SKM-1 treated with dmso at 0.1 percent for 144 hours (cell line): ENCODE measurements around the gene HMG20A.
A peak's percentile ranks its signal among the peaks of the same experiment; 100 is the strongest.

ENCODE experiments used
- DNase-seq: peaks from one replicate; lab custom pipeline; 2025; ENCODE audit not compliant: unreplicated experiment; lab: John Stamatoyannopoulos, UW

Gene HMG20A

DNA sequence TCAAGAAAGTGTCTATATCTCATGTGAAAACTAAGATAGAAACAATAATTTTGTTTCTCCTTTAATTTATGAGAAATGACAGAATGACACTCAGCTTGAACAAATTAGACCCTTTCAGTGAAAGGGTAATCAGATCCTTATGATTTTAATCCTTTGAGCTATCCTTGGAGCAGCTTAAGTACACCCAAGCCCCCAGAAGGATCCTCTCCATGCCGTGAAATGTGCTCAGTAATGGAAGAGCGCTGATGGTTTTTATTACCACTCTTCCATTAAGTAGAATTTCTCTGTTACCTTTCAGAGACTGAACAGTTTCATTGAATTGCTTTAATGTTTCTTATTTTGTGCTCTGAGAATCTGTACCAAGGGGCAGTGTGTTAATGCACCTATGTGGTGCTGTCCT lies 54.3 kb downstream of the HMG20A start:
- no peak for DNase-seq

- DNase-seq = no peak
Measured at GRCh38 chr15:77475898-77476297, 55.2 kb downstream of the HMG20A start.

DNA sequence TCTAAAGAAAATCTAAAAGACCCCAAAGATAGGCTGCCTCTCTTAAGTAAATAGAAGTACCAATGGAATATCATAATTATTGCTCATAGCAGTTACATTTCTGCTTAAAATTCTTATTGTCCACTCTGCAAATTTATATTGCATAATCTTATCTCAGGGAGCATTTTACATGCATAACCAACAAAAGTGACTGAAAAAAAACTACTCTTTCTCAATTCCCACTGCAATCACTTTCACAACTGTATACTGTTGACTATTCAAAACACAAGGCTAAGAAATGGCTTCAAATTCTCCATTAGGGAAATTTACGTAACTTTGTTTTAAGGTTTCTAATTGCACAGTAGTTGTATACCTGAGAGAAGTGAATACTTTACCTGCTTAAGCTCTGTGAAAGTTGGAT lies 56.3 kb downstream of the HMG20A start:
- DNase-seq = no peak

DNA sequence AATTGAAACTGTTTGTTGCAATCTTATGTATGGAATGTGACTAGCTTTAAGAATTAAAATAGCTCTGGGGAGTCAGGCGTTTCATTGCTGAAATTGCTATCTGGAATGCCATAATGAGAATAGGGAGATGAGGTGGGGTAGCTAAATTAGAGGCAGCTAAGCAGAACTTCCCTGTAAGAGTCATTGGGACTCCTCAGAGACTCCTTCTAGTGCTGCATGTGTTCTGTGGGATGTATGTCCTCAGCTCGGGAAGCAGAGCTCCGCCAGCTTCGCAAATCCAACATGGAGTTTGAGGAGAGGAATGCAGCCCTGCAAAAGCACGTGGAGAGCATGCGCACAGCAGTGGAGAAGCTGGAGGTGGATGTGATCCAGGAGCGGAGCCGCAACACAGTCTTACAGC lies 57.4 kb downstream of the HMG20A start:
- no peak for DNase-seq

DNA sequence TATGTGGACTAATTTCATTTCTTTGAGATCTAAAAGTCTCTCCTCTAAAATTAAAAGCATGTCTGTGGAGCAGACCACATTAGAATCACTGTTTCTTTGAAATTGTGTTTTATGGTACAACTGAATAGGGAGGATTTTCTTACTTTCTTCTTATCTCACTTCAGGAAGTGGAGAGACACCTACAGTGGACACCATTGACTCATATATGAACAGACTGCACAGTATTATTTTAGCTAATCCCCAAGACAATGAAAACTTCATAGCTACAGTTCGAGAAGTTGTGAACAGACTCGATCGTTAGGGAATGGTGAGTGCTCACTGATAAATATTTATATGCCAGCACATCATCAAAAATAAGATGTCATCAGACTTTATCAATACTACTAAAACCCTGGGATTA lies 58.3 kb downstream of the HMG20A start:
- DNase-seq = no peak

GRCh38 chr15:77480859-77481633 lies 60.4 kb downstream of the HMG20A start:
- no peak for DNase-seq

DNA sequence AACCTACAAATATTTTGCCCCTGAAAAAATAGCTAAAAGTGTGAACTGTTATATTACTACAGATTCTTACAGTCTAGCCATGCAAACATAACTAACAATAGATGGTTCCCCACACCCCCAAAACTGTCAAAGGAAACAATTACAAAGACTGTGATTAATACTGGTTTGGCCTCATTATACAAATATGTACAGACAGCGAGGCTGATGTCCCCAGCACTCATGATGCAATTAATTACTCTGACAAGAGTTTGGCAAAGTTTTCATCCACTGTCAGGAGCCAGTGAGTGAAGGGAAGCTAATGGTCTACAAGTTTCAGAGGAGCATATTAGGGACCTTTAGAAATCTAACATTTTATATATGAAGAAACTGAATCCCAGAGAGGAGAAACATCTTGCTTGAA lies 61.0 kb downstream of the HMG20A start:
- DNase-seq = no peak

DNA sequence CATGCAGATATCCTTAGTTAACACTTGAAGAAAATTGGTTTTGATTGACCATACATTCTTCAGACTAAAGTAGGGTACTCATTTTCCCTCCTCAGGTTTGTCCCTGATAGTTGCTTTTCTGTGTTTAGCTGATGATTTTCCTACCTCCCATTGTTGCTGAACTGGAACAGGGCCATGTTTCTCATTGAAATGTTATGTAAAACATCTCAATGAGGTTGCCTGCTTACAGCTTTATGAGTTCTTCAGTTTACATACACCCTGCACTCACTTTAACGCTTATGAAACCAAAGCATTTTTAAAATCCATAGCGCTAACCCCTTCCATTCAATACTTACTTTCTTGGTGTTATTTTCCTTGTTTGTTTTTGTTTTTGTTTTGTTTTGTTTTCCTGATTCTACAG lies 61.9 kb downstream of the HMG20A start:
- no peak for DNase-seq

GRCh38 chr15:77483425-77484140 lies 62.9 kb downstream of the HMG20A start:
- DNase-seq = no peak

DNA sequence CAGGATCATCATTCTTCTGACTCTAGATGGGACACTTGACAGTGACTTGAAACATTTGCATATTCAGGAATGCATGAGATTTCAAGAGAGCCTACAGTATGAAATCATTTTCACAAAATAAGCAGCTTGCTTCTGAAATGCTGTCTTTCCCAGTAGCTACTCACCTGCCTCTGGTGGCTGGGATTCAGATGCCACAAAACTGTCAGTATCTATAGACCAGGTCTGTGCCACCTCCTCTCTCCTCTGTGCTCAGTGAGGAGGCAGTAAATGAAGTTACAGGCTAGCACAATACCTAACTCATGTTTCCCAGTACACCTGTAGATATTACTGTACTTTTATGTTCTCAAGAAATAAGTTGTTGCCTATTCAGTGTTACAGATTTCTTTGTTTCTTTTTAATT lies 64.3 kb downstream of the HMG20A start:
- DNase-seq = no peak

DNA sequence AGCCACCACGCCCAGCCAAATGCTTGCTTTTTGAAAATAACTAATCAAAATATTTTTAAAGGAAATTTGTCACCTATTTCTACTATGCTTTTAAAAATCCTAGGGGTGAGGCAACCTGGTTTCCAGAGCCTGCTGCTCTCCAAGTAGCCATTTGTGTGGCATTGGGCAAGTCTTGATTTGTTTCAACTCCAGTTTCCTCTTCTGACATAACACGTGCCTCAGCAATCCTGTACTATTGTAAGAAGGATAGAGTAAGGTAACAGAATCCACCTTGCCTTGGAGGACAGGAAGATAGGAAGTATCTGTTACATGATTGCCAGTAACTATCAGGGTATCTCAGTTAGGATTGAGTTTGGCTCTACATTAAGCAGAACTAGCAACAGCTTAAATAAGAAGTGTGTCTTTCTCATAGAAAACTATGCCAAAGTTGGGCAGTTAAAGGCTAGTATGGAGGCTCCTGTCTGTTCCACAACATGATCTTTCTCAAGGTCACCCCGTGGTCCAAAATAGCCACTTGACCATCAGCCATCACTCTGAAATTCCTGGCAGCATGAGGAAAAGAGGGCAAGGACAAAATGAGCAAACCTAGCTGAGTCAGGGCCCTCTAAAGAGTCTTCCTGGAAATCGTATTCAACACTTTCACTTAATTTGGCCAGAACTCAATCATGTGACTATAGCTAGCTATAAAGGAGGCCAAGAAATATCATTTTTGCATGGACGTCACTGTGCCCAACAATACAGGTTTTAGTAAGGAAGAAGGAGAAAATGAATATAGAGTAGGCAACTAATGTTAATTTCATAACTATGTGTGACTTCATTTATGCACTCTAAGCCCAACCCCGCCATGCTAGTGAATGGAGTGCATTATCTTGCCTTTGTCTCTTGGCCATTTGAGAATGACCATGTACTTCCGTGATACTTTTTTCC lies 66.1 kb downstream of the HMG20A start:
- no peak for DNase-seq

DNA sequence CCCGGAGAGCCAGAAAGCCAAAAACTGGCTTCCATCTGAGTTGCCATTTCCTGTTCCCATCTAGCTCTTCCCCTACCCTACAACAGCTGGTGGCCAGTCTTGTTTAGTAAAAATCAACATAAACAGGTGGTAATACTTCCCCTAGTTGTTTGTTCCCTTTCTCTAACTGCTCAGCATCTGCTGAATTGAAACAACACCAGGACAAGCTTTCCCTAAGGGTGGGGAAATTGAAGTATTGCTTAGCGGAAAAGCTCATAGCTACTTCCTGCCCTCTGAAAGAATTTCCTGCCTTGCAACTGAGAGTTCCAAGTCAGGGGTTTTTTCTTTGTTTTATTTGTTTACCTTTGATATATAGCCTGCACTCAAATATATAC lies 66.8 kb downstream of the HMG20A start:
- no peak for DNase-seq

DNA sequence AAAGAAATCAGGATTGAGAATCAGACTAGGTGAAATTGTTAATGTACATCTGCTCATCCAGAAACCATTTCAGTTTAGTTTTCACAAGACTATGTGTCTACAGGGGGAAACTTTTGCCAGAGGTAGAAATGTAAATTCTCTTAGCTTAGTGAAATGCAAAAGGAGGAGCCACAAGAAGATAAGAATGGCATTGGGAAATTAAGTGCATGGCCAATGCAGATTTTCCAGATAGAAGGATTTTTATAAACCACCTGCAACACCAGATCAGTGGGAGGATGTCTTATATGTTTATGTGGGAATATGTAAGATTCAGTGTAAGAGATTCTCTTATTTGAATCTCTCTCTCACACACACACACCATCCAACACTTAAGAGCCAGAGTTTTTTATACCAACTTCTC lies 67.2 kb downstream of the HMG20A start:
- no peak for DNase-seq

GRCh38 chr15:77489647-77490046 lies 69.0 kb downstream of the HMG20A start:
- DNase-seq = no peak

DNA sequence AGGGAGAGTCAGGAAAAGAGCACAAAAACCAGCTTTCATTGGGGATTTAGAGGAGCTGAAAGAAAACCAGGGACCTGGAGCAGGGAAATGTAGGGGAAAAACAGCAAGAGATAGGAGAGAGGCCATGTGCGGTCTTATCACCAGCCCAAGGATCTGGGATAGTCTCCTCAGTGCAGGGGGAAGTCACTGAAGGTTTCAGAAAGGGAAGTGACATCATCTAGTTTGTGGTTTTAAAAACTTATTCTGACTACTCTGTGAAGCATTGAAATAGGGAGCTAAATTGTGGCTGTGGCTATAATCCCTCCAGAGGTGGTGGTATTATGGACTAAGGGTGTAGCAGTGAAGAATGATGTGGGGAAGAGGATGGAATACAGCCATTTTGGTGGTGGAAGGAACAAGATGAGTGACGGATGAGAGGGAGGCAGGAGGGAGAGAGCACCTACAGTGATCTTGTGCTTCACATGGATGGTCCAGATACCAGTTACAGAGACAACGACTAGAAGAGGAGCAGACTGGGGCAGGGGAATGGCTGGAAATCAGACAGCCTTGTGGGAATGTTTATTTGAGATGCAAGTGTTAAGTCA lies 72.7 kb downstream of the HMG20A start:
- peak; percentile 79 for DNase-seq

- no peak for DNase-seq
Measured at GRCh38 chr15:77494073-77494867, 73.6 kb downstream of the HMG20A start.

GRCh38 chr15:77494964-77495363 lies 74.3 kb downstream of the HMG20A start:
- DNase-seq = no peak

- no peak for DNase-seq
Measured at GRCh38 chr15:77495838-77496596, 75.3 kb downstream of the HMG20A start.

- DNase-seq = peak; percentile 60
Measured at GRCh38 chr15:77496715-77497109, 76.0 kb downstream of the HMG20A start.
